SHP77 treated with DMSO at 0.1 percent for 48 hours (cell line): ENCODE results near the gene WDSUB1.

ENCODE experiments used
- DNase-seq: peaks from one replicate; lab custom pipeline; 2025; lab: John Stamatoyannopoulos, UW

WDSUB1 gene

GRCh38 chr2:159195697-159196096, 90.8 kb downstream of the WDSUB1 start:
- no peak for DNase-seq

DNA sequence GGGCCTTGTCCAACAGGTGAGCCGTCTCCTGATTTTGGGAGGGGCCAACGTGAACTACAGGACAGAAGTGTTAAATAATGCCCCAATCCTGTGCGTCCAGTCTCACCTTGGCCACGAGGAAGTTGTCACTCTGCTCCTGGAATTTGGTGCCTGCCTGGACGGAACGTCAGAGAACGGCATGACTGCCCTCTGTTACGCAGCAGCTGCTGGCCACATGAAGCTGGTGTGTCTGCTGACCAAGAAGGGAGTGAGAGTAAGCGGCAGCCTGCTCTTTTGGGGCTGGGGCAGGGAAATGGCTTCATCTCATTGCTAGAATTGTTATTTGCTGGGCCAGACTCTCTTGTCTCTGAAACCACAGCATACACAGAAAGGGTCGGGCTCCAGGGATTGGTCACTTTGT, 92.3 kb downstream of the WDSUB1 start:
- DNase-seq = no peak

DNA sequence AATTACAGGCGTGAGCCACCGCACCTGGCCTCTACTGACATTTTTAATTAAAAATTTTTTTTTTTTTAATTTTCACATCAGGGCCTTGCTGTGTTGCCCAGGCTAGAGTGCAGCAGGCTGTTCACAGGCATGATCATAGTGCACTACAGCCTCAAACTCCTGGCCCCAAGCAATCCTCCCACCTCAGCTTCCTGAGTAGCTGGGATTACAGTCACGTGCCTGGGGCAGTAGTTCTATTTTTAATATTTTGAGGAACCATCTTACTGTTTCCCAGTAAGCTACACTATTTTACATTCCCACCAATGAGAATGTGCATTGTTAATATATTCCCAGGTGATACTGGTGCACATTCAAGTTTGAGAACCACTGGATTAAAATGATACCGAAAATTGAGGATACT, 92.7 kb downstream of the WDSUB1 start:
- no peak for DNase-seq

- no peak for DNase-seq
Measured at GRCh38 chr2:159192371-159192918, 94.1 kb downstream of the WDSUB1 start.

DNA sequence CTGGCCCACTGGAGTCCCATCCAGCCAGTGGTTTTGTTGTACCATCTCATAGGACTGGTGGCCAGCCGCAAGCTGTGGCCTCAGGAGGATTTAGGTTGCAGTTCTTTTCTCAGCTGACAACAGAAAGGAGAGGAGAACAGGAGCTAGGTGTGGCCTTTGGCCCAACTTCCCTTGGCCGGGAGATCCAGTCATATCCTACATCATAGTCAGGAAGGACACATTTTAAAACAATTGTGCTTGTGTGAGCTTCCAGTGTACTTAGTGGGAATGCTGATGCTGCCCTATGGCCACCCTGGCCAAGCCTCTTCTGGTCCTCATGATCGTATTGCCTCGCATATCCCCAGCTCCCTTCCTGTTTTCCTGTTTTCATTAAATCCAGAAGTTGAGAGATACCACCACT, 98.1 kb downstream of the WDSUB1 start:
- DNase-seq = no peak

DNA sequence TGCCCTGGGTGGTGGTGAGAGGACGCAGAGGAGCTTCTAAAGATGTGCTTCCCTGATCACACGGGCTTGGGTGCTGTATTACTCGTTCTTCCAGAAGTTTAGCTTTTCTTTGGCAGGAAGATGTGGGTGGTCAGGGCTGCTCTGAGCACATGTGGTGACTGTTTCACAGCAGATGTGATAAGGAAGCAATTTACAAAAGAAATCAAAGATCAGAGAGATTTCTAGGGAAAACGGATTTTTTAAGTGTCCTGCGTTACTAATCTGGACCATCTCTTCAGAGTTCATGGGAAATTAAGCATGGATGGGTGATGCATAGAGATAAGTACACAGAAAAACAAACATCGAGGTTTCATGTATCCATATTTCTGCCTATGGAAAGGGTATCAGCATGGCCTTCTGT, 99.4 kb downstream of the WDSUB1 start:
- no peak for DNase-seq

DNA sequence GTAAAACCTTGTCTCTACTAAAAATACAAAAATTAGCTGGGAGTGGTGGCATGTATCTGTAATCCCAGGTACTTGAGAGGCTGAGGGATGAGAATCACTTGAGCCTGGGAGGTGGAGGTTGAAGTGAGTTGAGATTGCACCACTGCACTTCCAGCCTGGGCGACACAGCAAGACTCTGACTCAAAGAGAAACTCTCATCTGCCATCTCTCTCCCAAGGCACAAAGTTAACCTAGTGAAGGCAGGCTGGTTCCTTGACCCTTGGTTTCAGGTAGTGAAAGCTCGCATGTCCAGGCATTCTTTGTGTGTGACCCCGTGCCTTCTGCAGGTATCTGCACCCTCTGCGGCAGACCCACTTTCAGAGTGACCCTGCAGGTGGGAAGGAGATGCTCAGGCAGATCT, 100.0 kb downstream of the WDSUB1 start:
- no peak for DNase-seq
